ENCODE measurements around the gene SULF2.
A peak's percentile ranks its signal among the peaks of the same experiment; 100 is the strongest.

The SULF2 gene

DNA sequence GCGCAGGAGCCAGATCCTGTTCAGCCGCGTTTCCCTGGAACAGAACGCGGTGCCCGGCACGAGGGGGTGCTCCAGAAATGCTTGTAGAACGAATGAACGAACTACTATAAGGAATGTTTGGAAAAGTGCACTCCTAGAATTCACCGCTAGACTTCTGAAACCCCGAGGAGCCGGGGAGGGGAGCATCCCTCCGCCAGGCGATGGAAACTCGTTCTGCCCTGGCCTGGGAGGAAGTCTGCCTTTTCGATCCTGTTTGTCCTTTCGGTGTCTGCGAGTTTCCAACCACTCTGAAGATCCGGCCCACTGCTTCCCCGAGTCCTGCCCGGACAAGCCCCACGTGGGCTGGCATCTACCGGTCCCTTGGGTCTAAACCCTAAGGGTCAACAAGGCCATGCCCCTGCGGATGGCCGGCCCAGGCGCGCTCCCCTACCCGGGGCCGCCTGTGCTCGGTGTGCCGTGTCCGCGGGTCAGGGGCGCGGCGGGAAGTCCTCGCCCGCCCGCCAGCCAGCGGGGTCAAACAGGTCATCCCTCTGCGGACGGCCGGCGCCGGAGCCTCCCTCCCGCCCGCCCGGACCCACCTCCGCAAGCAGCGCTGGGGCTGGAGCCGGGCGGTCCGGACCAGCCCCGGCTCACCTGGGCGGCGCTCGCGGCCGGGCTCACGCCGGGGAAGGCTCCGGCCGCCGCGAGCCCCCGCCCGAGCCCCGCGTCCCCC lies 526 bp downstream of the SULF2 start:
- no peak for DNase-seq (ENCODE audit: low spot score)
- no peak for FAIRE-seq

DNA sequence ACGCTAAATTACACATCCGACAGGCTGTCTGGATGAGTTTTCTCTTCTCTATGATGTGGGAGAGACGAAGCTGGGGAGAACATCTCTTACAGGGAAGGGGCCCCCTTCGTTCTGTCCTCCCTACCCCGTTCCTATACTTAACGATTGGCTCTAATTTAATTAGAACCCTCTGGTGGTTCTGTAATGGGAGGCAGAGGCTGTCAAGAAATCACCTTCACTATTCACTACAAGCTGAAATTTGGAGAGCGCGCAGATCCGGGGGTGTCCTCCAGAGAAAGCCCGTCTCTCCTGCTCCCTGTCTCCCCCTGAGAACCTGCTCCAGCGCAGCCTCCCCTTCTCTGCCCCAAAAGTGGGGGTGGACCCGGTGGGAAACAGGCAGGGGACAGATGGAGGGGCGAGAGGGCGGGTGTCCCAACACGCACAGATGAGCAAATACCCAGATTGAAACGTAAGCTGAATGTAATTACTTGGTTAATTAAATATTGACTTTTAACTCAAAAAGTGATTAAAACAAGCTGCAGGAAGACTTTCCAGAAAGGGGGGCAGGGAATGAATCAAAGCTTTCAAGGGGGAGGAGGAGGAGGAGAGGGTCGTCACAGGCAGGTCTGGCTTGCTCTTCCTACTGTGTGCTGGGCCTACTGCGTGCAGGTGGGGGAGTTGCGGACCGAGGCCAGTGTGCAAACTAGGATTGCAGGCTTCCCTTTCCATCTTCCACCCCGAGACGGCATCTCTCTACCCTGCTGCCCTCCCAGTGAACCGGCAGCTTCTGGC lies 1.3 kb downstream of the SULF2 start:
- no peak for FAIRE-seq
- no peak for DNase-seq (ENCODE audit: low spot score)

DNA sequence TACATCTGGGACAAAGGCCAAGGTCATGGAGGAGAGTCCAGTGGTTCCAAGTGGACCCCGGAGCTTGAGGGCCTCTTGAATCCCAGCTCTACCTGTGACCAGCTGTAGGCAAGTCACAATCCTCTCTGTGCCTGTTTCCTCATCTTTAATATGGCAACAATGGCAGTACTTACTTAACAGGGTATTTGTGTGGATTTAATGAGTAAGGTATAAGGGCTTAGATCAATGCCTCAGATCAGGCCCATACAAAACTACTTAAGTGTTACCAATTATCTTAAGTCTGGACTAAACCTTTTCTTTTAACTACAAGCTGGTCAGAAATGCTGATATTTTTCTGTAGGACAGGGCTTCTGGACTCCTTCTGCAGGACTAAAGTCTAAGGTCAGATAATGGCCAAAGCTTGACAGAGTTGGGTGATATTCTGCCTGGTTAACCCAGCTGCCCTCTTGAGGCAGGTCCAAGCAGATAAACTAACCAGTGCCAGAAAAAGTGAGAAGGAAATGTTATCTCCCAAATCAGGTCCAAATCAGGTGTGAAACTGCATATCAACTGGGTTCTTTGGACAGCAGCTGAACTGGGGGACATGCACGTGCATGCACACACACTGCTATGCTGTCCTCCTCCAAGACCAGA lies 2.2 kb downstream of the SULF2 start:
- DNase-seq (ENCODE audit: low spot score): no peak
- no peak for FAIRE-seq

DNA sequence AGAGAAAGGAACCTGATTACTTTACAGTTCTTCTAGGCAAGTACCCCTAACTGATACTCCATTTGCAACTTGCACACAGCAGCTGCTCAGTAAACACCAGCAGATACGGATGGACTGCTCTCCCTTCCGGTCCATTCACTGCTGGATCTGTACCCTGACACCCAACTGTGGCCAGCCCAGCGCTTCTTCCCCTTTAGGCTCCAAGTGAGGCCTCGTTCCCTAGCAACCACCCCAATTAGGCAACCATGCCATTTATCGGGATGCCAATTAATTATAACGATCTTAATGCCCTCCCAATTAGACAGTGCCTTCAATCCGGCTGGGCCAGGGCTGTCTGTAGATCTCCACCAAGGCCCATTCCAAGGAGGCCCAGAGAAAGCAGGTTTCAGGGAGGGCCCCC lies 3.2 kb downstream of the SULF2 start:
- FAIRE-seq (no peak), DNase-seq (ENCODE audit: low spot score) (no peak)

DNA sequence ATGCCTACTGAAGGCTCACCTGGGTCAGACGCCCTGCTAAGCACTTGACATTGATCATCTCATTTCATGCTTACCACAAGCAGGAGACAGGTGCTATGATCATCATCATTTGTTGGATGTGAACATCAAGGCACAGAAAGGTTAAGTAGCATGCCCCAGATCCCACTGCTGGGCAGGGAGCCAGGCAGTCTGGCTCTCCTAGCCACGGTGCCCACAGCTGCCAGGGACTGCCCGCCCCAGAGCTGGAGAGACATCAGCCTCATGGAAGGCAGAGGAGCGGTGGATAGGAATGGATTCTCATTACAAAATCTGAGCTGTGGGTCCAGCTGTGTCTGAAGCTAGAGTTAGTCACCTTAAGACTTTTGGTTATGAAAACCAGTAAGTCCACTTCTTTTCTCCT lies 3.6 kb downstream of the SULF2 start:
- peak; percentile 90 for FAIRE-seq

DNA sequence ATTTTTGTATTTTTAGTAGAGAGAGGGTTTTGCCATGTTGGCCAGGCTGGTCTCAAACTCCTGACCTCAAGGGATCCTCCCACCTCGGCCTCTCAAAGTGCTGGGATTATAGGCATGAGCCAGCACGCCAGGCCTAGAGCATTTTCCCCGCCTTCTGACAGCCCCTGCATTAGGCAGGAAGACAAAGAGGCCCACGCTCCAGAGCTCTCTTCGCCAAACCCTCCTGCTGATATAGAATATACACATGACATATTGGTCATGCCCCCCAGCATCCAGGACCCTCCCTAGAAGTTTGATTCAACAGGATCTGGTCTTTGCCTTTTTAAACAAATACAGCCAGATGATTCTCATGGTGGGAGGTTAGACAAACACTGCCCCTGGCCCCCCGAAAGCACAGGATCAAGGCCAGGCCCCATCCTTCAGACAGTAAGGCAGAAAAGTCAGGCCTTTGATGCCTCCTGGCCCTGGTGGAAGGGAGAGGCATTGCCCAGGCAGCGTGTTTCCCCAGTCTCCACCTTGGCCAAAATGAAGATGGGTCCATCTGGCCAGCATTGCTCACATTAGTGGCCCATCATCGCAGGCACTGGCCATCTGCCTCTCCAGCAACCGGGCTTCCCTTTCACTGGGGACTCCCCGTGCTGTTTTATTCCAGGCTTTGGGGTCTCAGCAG lies 4.4 kb downstream of the SULF2 start:
- no peak for FAIRE-seq

More for the DNA sequence above, 3.6 kb downstream of the SULF2 start:
- DNase-seq (ENCODE audit: low spot score): no peak

DNA sequence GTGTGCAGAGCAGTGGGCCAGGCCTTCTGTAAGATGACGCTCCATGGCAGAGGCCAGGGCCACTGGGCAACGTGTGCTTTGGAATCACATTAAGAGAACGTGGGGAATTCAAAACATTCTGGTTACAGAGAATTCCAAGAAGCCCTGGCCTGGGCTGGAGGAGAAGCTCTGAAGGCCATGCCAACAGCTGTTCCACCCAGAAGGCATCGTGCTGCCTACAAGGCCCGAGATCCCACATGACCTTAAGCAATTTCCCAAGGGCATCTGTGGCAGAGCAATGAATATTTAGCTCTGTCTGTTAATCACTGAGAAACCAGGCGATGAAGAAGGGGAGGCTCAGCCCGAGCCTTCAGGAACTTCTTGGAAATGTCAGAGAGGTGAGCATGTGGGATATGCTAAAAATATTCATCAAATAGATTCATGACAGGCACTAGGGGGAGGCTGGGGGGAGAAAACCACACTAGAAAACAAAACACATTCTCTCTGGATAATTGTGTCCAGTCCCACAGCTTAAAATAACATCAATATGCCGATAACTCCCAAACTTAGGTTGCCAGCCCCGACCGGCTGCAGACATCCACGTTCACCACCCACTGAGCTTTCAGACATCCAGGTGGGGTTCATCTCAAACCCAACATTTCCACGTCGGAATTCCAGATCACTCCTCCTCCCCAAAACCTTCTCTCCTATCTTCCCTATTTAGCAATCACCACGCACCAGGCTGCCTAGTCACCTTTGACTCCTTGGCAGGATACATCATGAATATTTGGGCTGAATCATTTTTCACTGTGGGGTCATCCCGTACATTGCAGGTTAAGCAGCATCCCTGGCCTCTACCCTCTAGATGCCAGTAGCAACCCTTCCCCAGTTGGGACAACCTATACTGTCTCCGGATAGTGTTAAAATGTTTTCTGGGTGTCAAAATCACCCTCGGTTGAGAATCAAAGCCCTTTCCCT lies 6.6 kb downstream of the SULF2 start:
- FAIRE-seq: peak; percentile 78
- no peak for DNase-seq (ENCODE audit: low spot score)

More for the DNA sequence above, 4.4 kb downstream of the SULF2 start:
- DNase-seq (ENCODE audit: low spot score): no peak

DNA sequence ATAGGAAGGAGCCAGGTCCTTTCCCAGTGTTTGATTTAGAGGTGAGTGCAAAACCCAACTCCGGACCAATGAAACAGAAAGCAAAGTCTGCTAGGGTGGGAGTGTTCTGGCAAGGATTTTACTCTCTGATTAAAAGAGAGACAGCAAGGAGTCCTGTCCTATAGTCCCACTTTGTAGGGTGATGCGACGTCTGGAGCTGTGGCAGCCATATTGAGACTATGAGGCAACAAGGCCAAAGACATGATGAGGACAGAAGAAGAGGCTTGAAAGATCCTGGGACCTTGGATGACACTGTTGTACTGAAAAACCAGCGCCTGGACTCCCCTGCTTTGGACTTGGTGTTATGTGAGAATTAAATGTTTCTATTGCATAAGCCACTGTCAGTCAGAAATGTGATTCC lies 8.1 kb downstream of the SULF2 start:
- DNase-seq (ENCODE audit: low spot score) (no peak), FAIRE-seq (no peak)

DNA sequence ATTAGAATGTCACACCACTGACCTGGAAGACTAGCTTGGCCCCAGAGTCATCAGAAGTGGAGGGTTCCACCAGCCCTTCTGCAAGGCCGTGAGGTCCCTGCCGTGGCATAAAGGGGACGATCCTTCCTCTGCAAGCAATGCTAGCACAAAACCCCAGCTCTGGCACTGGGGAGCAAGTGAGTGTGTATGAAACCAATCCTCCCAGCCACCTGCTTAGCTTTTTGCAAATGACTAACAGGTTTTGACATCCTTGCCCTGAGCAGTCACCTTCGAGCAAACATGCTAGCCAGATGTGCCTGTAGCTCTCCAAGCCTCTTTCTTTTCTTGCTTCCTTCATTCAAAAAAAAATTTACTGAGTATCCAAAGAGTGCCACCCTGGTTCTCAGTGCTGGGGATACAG lies 8.6 kb downstream of the SULF2 start:
- DNase-seq (ENCODE audit: low spot score) (no peak), FAIRE-seq (no peak)

DNA sequence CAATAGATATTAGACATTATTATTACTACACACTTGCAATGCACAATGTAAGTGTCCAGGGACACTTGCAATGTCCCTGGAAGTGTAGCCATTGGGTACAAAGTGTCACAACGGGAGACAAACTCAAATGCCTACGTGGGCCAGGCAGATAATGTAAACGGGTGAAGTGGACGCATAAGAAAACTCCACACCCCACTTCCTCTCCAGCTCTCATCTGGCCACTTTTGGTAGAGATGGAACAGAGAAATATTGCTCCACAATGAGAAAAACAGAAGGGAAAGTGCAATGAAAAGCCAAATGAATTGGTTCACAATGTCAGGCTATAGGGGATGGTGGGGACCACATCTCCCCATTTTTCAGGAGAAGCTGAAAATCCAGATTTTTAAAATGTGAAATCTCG lies 9.4 kb downstream of the SULF2 start:
- DNase-seq (ENCODE audit: low spot score): no peak
- no peak for FAIRE-seq

DNA sequence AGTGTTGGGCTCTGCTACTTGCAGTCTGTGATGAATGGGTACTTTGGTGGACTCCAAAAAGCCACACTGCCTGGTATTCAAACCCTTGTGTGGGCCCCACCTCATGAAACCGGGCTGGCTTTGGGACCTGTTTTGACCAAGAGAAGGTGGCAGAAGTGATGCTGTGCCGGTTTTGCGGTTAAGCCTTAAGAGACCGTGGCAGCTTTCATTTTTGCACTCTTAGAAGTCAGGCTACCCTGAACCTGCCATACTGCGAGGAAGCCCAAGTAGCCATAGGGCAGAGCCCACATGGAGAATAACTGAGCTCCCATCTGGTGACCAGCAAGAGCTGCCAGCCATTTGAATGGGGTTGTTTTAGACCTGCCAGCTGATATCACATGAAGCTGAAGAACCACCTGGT lies 10.2 kb downstream of the SULF2 start:
- FAIRE-seq (no peak), DNase-seq (ENCODE audit: low spot score) (no peak)

DNA sequence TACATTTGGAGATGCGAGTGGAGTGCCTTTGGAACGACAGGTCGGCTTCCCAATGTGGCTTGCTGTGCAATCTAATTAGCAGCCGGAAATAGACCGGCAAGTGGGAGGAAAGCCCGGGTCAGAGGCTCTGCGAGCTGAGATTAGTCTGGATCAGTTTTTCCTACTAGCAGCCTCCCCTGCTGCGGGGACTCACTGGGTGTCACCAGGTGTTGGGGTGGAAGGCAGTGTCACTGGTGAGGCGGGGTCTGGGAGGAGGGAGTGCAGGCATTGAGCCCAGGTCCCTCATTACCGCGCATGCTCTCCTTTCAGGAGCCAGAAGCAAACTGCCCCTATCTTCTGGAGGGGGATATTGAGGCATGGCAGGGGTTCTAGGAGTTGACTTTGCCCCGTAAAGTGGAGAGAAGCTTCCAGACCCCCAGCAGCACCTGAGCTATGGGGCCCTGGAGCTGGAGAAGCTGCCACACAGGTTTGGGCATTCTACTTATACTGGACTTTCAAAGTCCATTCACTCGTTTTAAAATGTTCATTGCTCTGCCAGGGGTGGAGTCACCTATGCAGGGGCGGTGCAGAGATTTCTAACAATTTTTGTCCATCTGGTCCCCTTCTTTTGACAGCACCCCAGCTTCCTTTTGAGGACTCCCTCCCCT lies 11.0 kb downstream of the SULF2 start:
- FAIRE-seq (no peak), DNase-seq (ENCODE audit: low spot score) (no peak)

DNA sequence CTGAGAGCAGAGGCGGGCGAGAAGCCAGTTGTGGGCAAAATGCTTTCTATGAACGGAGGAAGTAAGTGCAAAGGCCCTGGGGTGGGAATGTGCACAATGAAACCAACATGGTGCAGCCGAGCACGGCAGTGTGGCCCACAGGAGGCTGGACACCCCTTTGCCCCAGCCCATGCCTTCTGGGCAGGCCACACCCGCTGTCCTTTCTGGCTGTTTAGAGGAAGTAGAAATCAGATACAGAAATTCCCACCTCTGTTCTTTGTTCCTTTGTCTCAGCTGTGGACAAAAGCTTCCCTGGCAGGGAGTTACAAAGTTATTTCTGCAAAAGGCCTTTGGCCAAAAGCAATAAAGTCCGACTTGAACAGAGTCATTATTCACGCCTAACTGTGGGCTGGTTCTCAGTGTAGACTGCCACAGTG lies 11.9 kb downstream of the SULF2 start:
- DNase-seq (ENCODE audit: low spot score) (no peak), FAIRE-seq (no peak)

DNA sequence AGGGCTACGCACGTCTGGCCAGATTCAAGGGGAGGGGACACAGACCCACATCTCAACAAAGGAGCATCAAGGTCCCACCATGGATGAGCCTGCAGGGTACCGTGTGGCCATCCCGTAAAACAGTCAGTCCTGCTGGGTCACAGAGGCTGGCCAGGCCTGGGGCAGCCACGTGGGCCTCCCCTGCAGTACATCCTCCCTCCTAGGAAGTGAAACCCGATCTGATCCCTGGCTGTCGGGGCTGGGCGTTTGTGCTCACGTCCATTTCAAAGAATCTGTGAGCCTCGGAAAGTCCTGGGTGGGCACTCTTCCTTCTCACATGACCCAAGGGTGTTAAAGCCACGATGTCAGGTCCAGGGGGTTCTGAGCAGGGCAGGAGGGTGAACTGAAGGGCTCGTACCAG lies 14.3 kb downstream of the SULF2 start:
- FAIRE-seq (no peak), DNase-seq (ENCODE audit: low spot score) (no peak)

DNA sequence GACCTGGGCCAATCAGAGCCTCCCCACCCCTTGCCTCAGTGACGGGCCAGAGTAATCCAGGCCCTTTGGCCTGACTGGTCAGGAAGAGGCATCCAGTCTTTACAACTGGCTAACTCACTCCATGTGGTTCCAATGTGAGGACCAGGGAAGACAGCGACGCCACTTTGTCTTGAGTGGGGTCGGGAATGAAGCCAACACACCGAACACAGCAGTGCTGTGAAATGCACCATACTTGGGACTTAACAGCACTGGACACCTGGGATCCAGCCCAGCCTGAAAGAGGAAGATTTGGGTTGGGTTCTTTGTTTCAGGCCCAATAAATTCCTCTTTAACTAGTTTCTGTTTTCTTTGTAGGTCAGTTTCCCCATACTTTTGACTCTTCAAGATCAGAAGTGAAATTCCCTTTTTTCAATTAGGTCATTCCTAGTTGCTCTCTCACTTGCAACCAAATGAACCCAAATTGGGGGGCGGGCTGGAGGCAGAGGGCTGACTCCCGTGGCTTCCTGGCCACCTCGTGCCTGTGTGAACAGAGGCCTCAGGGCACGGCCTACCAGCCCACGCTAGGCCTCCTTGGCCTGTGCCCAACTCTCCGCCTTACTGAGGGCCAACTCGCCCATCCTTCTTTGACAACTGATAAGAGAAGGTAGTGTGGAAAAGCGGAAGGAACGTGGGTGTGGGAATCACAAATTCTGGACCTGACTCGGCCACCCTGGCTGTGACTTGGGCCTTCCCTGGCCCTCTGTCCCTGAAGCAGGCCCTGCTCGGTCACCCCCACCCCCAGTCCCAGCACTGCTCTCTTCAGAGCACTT lies 17.1 kb downstream of the SULF2 start:
- no peak for DNase-seq (ENCODE audit: low spot score)
- FAIRE-seq: peak; percentile 55

DNA sequence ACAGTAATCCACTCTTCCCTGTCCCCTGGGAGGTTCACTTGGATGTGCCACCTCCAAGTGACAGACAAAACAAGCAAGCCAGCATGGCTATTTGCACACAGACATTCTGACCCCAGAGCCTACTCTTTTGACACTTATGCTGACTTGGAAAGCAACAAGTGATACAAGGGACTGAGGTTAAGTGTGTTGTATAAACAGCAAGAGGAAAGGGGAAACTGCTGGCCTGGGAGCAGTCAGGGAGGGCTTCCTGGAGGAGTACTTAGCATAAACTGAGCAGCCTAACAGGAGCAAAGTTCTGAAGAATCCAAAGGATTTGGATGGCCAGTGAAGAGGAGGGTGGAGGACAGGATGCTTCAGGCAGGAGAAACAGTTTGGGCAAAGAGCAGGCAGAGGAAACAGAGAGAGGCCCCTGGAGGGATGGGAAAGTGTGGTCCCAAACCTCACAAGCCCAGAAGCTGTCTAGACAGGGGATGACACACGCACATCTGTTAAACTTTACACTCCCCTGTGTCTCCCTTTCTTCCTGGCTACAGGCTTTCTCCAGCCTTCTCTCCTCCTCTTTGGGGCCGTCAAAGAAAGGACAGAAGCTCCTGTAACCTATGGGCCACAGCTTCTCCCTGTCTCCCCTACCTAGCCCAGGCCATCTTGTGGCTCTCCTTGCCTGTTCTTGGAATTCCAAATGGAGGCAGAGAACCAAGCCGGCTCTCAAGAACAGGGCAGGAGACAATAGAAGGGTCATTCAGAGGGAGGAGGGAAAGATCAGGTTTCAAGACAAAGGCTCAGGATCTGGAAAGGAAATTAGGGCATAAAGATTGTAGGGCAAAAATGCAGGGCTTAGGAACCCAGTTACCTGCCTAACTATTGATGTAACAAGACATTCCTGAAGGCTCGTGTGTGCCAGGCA lies 19.3 kb downstream of the SULF2 start:
- FAIRE-seq (no peak), DNase-seq (ENCODE audit: low spot score) (peak; percentile 62)

DNA sequence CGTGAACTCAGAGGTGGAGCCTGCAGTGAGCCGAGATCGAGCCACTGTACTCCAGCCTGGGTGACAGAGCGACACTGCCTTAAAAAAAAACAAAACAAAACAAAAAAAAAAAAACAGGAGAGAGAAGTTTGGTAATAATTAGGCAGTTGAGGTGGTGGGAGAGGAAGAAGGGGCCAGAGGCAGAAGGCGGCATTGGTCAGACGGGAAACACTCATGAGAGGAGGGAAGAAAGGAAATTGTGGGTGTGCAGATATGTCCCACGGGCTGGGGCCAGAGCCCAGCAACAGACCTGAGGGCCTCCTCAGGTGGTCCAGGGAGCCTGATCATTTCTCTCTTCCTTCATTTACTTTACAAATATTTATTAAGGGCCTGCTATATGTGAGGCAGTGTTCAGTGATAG lies 20.0 kb downstream of the SULF2 start:
- FAIRE-seq: no peak

DNA sequence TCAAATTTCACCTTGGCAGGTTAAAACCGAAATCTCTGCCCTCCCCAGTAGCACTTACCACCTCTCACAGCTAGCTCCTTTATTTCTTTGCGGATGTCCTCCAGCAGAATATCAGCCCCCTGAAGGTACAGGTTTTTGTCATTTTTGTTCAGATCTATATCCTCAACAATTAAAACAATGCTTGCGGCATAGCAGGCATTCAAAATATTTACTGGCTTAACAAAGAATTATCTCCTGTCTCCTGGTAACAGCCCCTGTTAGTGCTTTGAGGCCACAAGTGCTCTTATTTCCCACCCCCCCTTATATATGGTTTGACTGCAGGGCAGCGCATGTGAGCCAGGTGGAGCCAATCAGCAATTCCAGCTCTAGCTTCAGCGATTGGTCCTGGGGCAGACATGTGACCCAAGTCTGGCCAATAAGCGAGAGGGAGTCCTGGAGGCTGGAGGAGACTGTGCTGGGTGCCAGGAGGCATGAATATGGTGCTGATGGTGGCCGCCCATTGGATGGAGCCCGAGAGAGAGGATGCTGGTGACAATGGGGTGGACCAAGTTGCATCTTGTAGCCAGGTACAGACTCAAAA lies 21.0 kb downstream of the SULF2 start:
- peak; percentile 63 for FAIRE-seq
- peak; percentile 36 for DNase-seq (ENCODE audit: low spot score)

More for the DNA sequence above, 20.0 kb downstream of the SULF2 start:
- no peak for DNase-seq (ENCODE audit: low spot score)

Data from urothelium cell line (cell line).